HCT116 (cell line): ENCODE results near the gene CYTH2. TPM values are rescaled to one million over a fixed set of nuclear protein-coding genes. Genes with fewer than 3 reads are reported as not detected.

Source experiments
- ATAC-seq: fragments of 200-7000 bp; cut with Tn5 transposase; 2 replicates; pipeline ENCODE4 v1.9.1; 2020; ENCODE audit warnings: mild to moderate bottlenecking, moderate library complexity
- BruUV-seq: library from RNA; stranded (reverse); fragments of 400-500 nt; replicated peaks from 2 replicates; lab custom pipeline; 2021; lab: Mats Ljungman, UMichigan
- CTCF ChIA-PET: fragments of 300-600 bp; sonication (Branson Sonifier 250); formaldehyde crosslinking; loops from one replicate; lab custom pipeline; 2021; ENCODE audit warnings: antibody characterized with exemption; lab: Charles Lee
- POLR2A ChIA-PET: fragments of 300-600, 350-600 bp; sonication (Branson Sonifier 250); formaldehyde crosslinking; loops from one replicate; lab custom pipeline; 2021; ENCODE audit warnings: antibody characterized with exemption; lab: Charles Lee
- RAD21 ChIA-PET, 2 experiments: fragments of 300-600 bp; sonication (Branson Sonifier 250); formaldehyde crosslinking; loops; one replicate each; lab custom pipeline; 2023; ENCODE audit warnings: low total read pairs in 2 of 2; ENCODE audit not compliant: uncharacterized antibody in 2 of 2, unreplicated experiment in 2 of 2, low non-redundant PET in 1 of 2; lab: Charles Lee
- DNase-seq: peaks from one replicate; pipeline ENCODE4 v3.0.0-alpha.2; 2010; ENCODE audit warnings: low read depth, low spot score
- H2AFZ ChIP-seq: fragments of 200-600 bp; shearing (Covaris generic), sonication (generic); 2 replicates; pipeline ENCODE4 v1.6.1; 2017; ENCODE audit warnings: low read depth, mixed run types, mixed read lengths, antibody characterized with exemption, low read length; ENCODE audit not compliant: poor library complexity, severe bottlenecking
- H3K27ac ChIP-seq: 2 replicates; pipeline ENCODE4 v1.5.1; 2012; ENCODE audit warnings: low read depth, low read length
- H3K27me3 ChIP-seq: fragments of 200-600 bp; sonication (generic); 2 replicates; pipeline ENCODE4 v1.6.1; 2016; ENCODE audit warnings: mixed run types, low read length, mixed read lengths; ENCODE audit not compliant: insufficient read depth
- H3K36me3 ChIP-seq, 2 experiments: fragments of 200-500 bp in 1 of 2; fragments of 200-600 bp in 1 of 2; sonication (Bioruptor generic) in 1 of 2; sonication (generic) in 1 of 2; 2 replicates each; pipeline versions ENCODE4 v1.5.1 to v1.6.1; 2014 to 2016; ENCODE audit warnings: low read length in 2 of 2, inconsistent platforms in 1 of 2, mixed read lengths in 1 of 2, mixed run types in 1 of 2; ENCODE audit not compliant: insufficient read depth in 2 of 2, control insufficient read depth in 1 of 2
- H3K4me1 ChIP-seq, 2 experiments: fragments of 200-600 bp in 1 of 2; sonication (generic) in 1 of 2; 2 replicates each; pipeline versions ENCODE4 v1.5.1 to v1.6.1; 2012 to 2017; ENCODE audit warnings: low read length in 2 of 2, inconsistent platforms in 1 of 2, mild to moderate bottlenecking in 1 of 2, mixed read lengths in 1 of 2, mixed run types in 1 of 2, moderate library complexity in 1 of 2; ENCODE audit not compliant: insufficient read depth in 2 of 2, control insufficient read depth in 1 of 2
- H3K4me2 ChIP-seq: fragments of 200-600 bp; sonication (generic); 2 replicates; pipeline ENCODE4 v1.6.1; 2017; ENCODE audit warnings: mixed run types, low read length, mixed read lengths
- H3K4me3 ChIP-seq, 2 experiments: fragments of 200-600 bp in 1 of 2; sonication (generic) in 1 of 2; replicated peaks in 1 of 2; 2 replicates each; pipeline ENCODE4 v1.5.1; 2011 to 2016; ENCODE audit warnings: low read length in 2 of 2, control low read depth in 1 of 2, low read depth in 1 of 2, mild to moderate bottlenecking in 1 of 2, mixed read lengths in 1 of 2, mixed run types in 1 of 2
- H3K79me2 ChIP-seq: fragments of 200-600 bp; sonication (generic); 2 replicates; pipeline ENCODE4 v1.6.1; 2017; ENCODE audit warnings: mild to moderate bottlenecking, mixed run types, low read length, moderate library complexity, mixed read lengths; ENCODE audit not compliant: insufficient read depth
- H3K9ac ChIP-seq: fragments of 200-600 bp; sonication (generic); 2 replicates; pipeline ENCODE4 v1.6.1; 2016; ENCODE audit warnings: low read length, mixed read lengths
- H3K9me2 ChIP-seq: fragments of 200-600 bp; sonication (generic), shearing (Covaris generic); 2 replicates; pipeline ENCODE4 v1.6.1; 2017; ENCODE audit warnings: mixed run types, mild to moderate bottlenecking, moderate library complexity; ENCODE audit not compliant: insufficient read depth
- H3K9me3 ChIP-seq, 2 experiments: fragments of 200-500 bp in 1 of 2; fragments of 200-600 bp in 1 of 2; sonication (Bioruptor generic) in 1 of 2; sonication (generic) in 1 of 2; 2 replicates each; pipeline ENCODE4 v1.6.1; 2014 to 2017; ENCODE audit warnings: low read length in 2 of 2, mixed read lengths in 2 of 2, inconsistent platforms in 1 of 2, low read depth in 1 of 2, mild to moderate bottlenecking in 1 of 2, mixed run types in 1 of 2, moderate library complexity in 1 of 2; ENCODE audit not compliant: control insufficient read depth in 1 of 2, insufficient read depth in 1 of 2
- H4K20me1 ChIP-seq: fragments of 200-600 bp; sonication (generic), shearing (Covaris generic); 2 replicates; pipeline ENCODE4 v1.6.1; 2017; ENCODE audit warnings: mixed run types, mild to moderate bottlenecking, moderate library complexity; ENCODE audit not compliant: insufficient read depth
- ELF1 ChIP-seq: IDR thresholded peaks from 2 replicates; pipeline ENCODE4 v1.6.1; 2012; ENCODE audit warnings: low read depth, borderline replicate concordance
- EZH2 ChIP-seq: fragments of 200-600 bp; sonication (generic); IDR thresholded peaks from 2 replicates; pipeline ENCODE4 v1.6.1; 2017; ENCODE audit warnings: antibody characterized with exemption, mixed run types
- JUND ChIP-seq: IDR thresholded peaks from 2 replicates; pipeline ENCODE4 v1.6.1; 2012
- POLR2A ChIP-seq: IDR thresholded peaks from 2 replicates; pipeline ENCODE4 v1.7.0; 2011; ENCODE audit warnings: borderline replicate concordance; ENCODE audit not compliant: insufficient read depth, insufficient read length; ENCODE audit errors: extremely low read depth
- SP1 ChIP-seq: IDR thresholded peaks from 2 replicates; pipeline ENCODE4 v1.6.1; 2012; ENCODE audit warnings: low read depth
- TCF7L2 ChIP-seq: IDR thresholded peaks from 2 replicates; pipeline ENCODE4 v1.7.0; 2011; ENCODE audit warnings: borderline replicate concordance, inconsistent platforms; ENCODE audit not compliant: insufficient read depth, insufficient read length; ENCODE audit errors: extremely low read depth
- ZNF274 ChIP-seq: fragments of 200-500 bp; sonication (Bioruptor generic); IDR thresholded peaks from 2 replicates; pipeline ENCODE4 v1.6.1; 2014; ENCODE audit warnings: mild to moderate bottlenecking, low read depth, low read length, inconsistent platforms
- intact Hi-C: fragments of 100-400 bp; cut with micrococcal nuclease; formaldehyde crosslinking; loops from 2 replicates; pipeline ENCODE4 v1.10.0; 2022
- total RNA-seq: library from RNA; stranded (reverse); gene quantifications from one replicate; pipeline ENCODE4 v1.2.1, GENCODE V29; 2021; ENCODE audit not compliant: unreplicated experiment
- TF ChIP-seq, protein P1 (sequence below): IDR thresholded peaks from 2 replicates; pipeline ENCODE4 v1.6.1; 2012; ENCODE audit warnings: low read depth
- TF ChIP-seq, protein P2 (sequence below): IDR thresholded peaks from 2 replicates; pipeline ENCODE4 v1.6.1; 2012

Gene CYTH2
- total RNA-seq, 1 experiment from 2014 or later = 75.3 TPM

DNA sequence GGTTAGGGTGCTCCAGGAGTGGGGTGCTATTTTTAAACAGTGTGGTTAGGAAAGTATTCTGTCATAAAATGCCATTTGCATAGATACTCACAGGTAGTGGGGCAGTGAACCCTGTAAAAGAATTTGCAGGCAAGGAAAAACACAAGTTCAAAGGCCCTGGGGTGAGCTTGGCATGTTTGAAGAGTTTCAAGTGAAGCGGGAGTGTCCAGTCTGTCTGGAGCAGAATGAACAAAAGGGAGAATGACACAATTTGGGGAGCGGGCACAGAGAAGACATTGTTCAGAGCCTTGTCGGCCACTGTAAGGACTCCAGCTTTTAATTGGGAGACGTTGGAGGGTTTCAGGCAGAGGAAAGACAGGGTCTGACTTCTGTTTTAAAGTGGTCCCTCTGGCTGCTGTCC, 20.6 kb upstream of the CYTH2 start:
- DNase-seq = no peak
- CTCF ChIA-PET = no interaction called here
- Histone ChIP-seq H3K9me3 (no peaks in the 10 kb centered on the region), H3K4me3 (no peak overlapping the region), H3K27me3 (no peaks in the 10 kb centered on the region), H4K20me1 (no peaks in the 10 kb centered on the region; the same call in 1 of the 2 replicates), H3K27ac (no peak overlapping the region), H2AFZ (no peak overlapping the region), H3K36me3 (peaks cover 18 to 58% of the 10 kb centered on the region in 2 experiments), H3K9me2 (no peaks in the 10 kb centered on the region), H3K9ac (no peak overlapping the region), H3K4me2 (no peak overlapping the region), H3K4me1 (peaks cover 8 to 20% of the 10 kb centered on the region in 2 experiments), H3K79me2 (peaks cover 75% of the 10 kb centered on the region)
- intact Hi-C loops = no loop called here
- TF ChIP-seq ELF1 = no peak
- TF ChIP-seq ZNF274 = no peak
- TF ChIP-seq POLR2A = no peak
- TF ChIP-seq JUND = no peak
- no peak for TF ChIP-seq SP1
- no peak for TF ChIP-seq EZH2
- TF ChIP-seq, protein P1, sequence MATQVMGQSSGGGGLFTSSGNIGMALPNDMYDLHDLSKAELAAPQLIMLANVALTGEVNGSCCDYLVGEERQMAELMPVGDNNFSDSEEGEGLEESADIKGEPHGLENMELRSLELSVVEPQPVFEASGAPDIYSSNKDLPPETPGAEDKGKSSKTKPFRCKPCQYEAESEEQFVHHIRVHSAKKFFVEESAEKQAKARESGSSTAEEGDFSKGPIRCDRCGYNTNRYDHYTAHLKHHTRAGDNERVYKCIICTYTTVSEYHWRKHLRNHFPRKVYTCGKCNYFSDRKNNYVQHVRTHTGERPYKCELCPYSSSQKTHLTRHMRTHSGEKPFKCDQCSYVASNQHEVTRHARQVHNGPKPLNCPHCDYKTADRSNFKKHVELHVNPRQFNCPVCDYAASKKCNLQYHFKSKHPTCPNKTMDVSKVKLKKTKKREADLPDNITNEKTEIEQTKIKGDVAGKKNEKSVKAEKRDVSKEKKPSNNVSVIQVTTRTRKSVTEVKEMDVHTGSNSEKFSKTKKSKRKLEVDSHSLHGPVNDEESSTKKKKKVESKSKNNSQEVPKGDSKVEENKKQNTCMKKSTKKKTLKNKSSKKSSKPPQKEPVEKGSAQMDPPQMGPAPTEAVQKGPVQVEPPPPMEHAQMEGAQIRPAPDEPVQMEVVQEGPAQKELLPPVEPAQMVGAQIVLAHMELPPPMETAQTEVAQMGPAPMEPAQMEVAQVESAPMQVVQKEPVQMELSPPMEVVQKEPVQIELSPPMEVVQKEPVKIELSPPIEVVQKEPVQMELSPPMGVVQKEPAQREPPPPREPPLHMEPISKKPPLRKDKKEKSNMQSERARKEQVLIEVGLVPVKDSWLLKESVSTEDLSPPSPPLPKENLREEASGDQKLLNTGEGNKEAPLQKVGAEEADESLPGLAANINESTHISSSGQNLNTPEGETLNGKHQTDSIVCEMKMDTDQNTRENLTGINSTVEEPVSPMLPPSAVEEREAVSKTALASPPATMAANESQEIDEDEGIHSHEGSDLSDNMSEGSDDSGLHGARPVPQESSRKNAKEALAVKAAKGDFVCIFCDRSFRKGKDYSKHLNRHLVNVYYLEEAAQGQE = no peak
- TF ChIP-seq TCF7L2 = no peak
- TF ChIP-seq, protein P2, sequence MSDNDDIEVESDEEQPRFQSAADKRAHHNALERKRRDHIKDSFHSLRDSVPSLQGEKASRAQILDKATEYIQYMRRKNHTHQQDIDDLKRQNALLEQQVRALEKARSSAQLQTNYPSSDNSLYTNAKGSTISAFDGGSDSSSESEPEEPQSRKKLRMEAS = no peak
- RAD21 ChIA-PET = no interaction called here
- no peak for ATAC-seq
- no TSS peak for BruUV-seq
- POLR2A ChIA-PET = no interaction called here
